ENCODE results near the gene QSOX1. TPM values are rescaled to one million over a fixed set of nuclear protein-coding genes. Genes with fewer than 3 reads are reported as not detected.

Gene QSOX1
- total RNA-seq: 66.1 and 72.8 TPM in 2 replicates

GRCh38 chr1:180154325-180155181 is at the start of gene QSOX1:
Gene QSOX1 (plus strand): TSS chr1:180154869. CDS start chr1:180154908, 39 bp downstream.

GRCh38 chr1:180229483-180230415 is 75.1 kb downstream of the QSOX1 start, which contains the start of gene LHX4:
Gene LHX4 (plus strand): TSS chr1:180230264. CDS start chr1:180230530, 266 bp downstream.

Other genes starting within 250 kb of the QSOX1 start
- 49.2 and 60.6 TPM in 2 replicates for gene CEP350, start 200.1 kb upstream of the QSOX1 start, total RNA-seq
- gene LHX4, start 75.4 kb downstream of the QSOX1 start, total RNA-seq: not detected in 2 replicates